T-helper 17 cell (primary cell): Measurements from ENCODE around the gene SSRP1. TPM values are rescaled to one million over a fixed set of nuclear protein-coding genes. Genes with fewer than 3 reads are reported as not detected.
"Not testable (repeated sequence)": the region's sequence is repeated elsewhere in the genome, so short reads cannot be mapped to it uniquely, and the experiment has no call there.

ENCODE experiments used
- ATAC-seq: fragments of 150-1000 bp; cut with Tn5 transposase; 2 replicates; pipeline ENCODE4 v1.10.0; 2021; ENCODE audit warnings: mild to moderate bottlenecking, moderate library complexity
- DNase-seq, 3 donors: peaks; one replicate each; pipeline versions ENCODE4 v3.0.0 to v3.0.0-alpha.2; 2020 to 2021
- H3K9me3 ChIP-seq: one replicate; pipeline ENCODE4 v1.7.0; 2013; ENCODE audit warnings: low read length, mild to moderate bottlenecking; ENCODE audit not compliant: control insufficient read depth, poor library complexity, severe bottlenecking
- H3K27ac Mint-ChIP-seq: one replicate; pipeline ENCODE4 v1.8.0; 2022; ENCODE audit warnings: mild to moderate bottlenecking, moderate library complexity, mixed read lengths
- H3K27me3 Mint-ChIP-seq: one replicate; pipeline ENCODE4 v1.8.0; 2022; ENCODE audit warnings: mixed read lengths
- H3K36me3 Mint-ChIP-seq: one replicate; pipeline ENCODE4 v1.8.0; 2022; ENCODE audit warnings: low read depth, mixed read lengths
- H3K4me1 Mint-ChIP-seq: one replicate; pipeline ENCODE4 v1.8.0; 2022; ENCODE audit warnings: mild to moderate bottlenecking, mixed read lengths
- H3K4me3 Mint-ChIP-seq: one replicate; pipeline ENCODE4 v1.8.0; 2022; ENCODE audit warnings: mild to moderate bottlenecking, moderate library complexity, mixed read lengths
- total RNA-seq, 4 donors: library from RNA in 2 of 4; stranded (reverse) in 2 of 4; gene quantifications; one replicate each; pipeline ENCODE4 v1.2.3 and lab custom pipeline; 2022 to 2026

The SSRP1 gene
- total RNA-seq, 2 donors from 2014 or later: 46.4 to 47.2 TPM

DNA sequence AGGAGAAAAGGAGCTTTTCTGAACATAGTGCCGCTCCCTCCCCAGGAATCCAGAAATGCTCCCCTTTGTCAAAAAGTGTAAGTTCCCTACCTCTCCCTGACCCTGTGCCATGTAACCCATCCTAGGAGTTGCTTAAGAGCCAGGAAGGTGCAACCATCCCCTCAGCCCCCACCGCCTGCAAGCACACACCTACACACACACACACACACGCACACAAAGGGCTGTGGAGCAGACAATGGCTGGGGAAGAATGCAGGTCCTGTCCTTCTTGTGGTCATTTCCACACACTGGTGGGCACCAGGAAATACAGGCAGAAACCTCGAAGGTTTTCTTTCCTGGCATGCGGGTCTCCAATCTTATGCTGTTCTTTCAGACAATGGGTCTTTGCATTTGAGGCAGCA lies 3.6 kb upstream of the SSRP1 start:
- Mint-ChIP-seq H3K27ac (no peak overlapping the region), H3K36me3 (peaks cover 2% of the 10 kb centered on the region)
- no peak for DNase-seq

GRCh38 chr11:57338142-57338541 lies 2.5 kb upstream of the SSRP1 start, which contains the start of gene P2RX3:
Gene P2RX3 (plus strand): TSS chr11:57338352. CDS start chr11:57338551, 199 bp downstream.
- no peak for ATAC-seq
- DNase-seq: no peak
- H3K27me3 Mint-ChIP-seq: peaks cover 15% of the 10 kb centered on the region
- H3K4me3 Mint-ChIP-seq: no peak within 1 kb of the TSS
- no peaks in the 10 kb centered on the region for H3K9me3 ChIP-seq
- H3K36me3 Mint-ChIP-seq: peaks cover 2% of the 10 kb centered on the region
- peaks cover 23% of the 10 kb centered on the region for H3K4me1 Mint-ChIP-seq
- peak within 1 kb of the TSS; percentile 2 for H3K27ac Mint-ChIP-seq

More for the DNA sequence above, 3.6 kb upstream of the SSRP1 start:
- Mint-ChIP-seq H3K4me1 (peaks cover 16% of the 10 kb centered on the region), H3K27me3 (peaks cover 15% of the 10 kb centered on the region), H3K4me3 (no peak overlapping the region)
- ATAC-seq: no peak
- H3K9me3 ChIP-seq: no peaks in the 10 kb centered on the region

- ATAC-seq, H3K4me3 Mint-ChIP-seq, H3K36me3 Mint-ChIP-seq, H3K9me3 ChIP-seq, DNase-seq: not testable (repeated sequence)
- Mint-ChIP-seq H3K27me3 (peaks cover 15% of the 10 kb centered on the region), H3K27ac (peak overlapping the region; percentile 97), H3K4me1 (peaks cover 25% of the 10 kb centered on the region)
Measured at GRCh38 chr11:57336856-57337255, 1.2 kb upstream of the SSRP1 start.

- no peaks in the 10 kb centered on the region for H3K9me3 ChIP-seq
- H3K4me3 Mint-ChIP-seq: peak overlapping the region; percentile 98
- ATAC-seq (peak; percentile 27), DNase-seq (no peak)
- peaks cover 25% of the 10 kb centered on the region for H3K4me1 Mint-ChIP-seq
- peaks cover 2% of the 10 kb centered on the region for H3K36me3 Mint-ChIP-seq
- H3K27ac Mint-ChIP-seq: peak overlapping the region; percentile 97
- peaks cover 10% of the 10 kb centered on the region for H3K27me3 Mint-ChIP-seq
Measured at GRCh38 chr11:57336111-57336666, 497 bp upstream of the SSRP1 start.

- peak overlapping the region; percentile 98 for H3K4me3 Mint-ChIP-seq
- no peaks in the 10 kb centered on the region for H3K9me3 ChIP-seq
- H3K4me1 Mint-ChIP-seq: peaks cover 25% of the 10 kb centered on the region
- H3K36me3 Mint-ChIP-seq: peaks cover 6% of the 10 kb centered on the region
- DNase-seq (no peak), ATAC-seq (no peak)
- H3K27ac Mint-ChIP-seq: peak overlapping the region; percentile 97
- H3K27me3 Mint-ChIP-seq: peaks cover under 1% of the 10 kb centered on the region
Measured at GRCh38 chr11:57335023-57335342, 709 bp downstream of the SSRP1 start.

- H3K27me3 Mint-ChIP-seq: no peaks in the 10 kb centered on the region
- H3K27ac Mint-ChIP-seq: peak overlapping the region; percentile 97
- ATAC-seq (no peak), DNase-seq (no peak)
- no peak overlapping the region for H3K4me3 Mint-ChIP-seq
- H3K4me1 Mint-ChIP-seq: peaks cover 25% of the 10 kb centered on the region
- H3K9me3 ChIP-seq: no peaks in the 10 kb centered on the region
- H3K36me3 Mint-ChIP-seq: peaks cover 9% of the 10 kb centered on the region
Measured at GRCh38 chr11:57332694-57333440, 2.8 kb downstream of the SSRP1 start.

DNA sequence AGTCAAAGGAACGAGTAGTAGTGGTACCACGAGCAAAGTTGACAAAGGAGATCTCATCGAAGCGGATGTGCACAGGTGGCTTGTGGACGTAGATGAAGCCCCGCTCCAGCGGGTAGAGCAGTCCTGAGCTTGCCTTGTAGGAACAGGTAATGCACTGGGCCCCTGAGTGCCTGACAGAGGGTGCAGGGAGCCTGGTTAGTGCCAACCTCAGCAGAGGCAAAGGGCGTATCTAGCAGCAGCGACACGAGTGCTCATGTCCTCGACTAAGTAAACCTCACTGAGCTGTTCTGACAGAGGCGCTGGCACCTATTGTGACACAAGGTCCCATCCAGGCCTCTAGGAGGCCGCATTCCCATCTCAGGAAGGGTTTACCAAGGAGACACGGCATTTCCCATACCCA lies 4.0 kb downstream of the SSRP1 start:
- H3K4me1 Mint-ChIP-seq: peaks cover 34% of the 10 kb centered on the region
- H3K27me3 Mint-ChIP-seq: no peaks in the 10 kb centered on the region

DNA sequence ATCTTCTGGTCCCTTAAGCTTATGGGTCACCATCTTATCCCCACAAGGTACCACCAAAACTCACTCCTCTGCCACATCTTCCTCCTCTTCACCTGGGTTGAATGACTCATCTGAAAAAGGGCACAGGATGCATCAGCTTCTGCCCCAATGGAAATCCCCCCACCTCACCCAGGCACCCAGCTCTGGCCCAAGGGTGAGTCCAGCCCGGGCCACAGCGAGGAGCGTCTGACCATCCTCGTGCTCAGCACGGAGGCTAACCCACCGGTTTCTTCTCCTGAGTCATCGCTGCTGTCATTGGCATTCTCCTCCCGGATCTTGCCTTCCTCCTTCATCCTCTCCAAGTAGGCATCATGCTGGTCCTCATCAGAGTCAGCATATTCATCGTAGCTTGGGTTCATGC lies 5.7 kb downstream of the SSRP1 start:
- Mint-ChIP-seq H3K4me3 (no peak overlapping the region), H3K36me3 (peaks cover 11% of the 10 kb centered on the region), H3K27me3 (no peaks in the 10 kb centered on the region), H3K27ac (peak overlapping the region; percentile 69), H3K4me1 (peaks cover 41% of the 10 kb centered on the region)
- DNase-seq: no peak
- ATAC-seq: no peak
- H3K9me3 ChIP-seq: no peaks in the 10 kb centered on the region

More for the DNA sequence above, 4.0 kb downstream of the SSRP1 start:
- H3K27ac Mint-ChIP-seq: no peak overlapping the region
- H3K9me3 ChIP-seq: no peaks in the 10 kb centered on the region
- no peak overlapping the region for H3K4me3 Mint-ChIP-seq
- H3K36me3 Mint-ChIP-seq: peaks cover 13% of the 10 kb centered on the region
- no peak for ATAC-seq
- no peak for DNase-seq

- H3K27ac Mint-ChIP-seq: peak overlapping the region; percentile 94
- peaks cover 33% of the 10 kb centered on the region for H3K4me1 Mint-ChIP-seq
- ATAC-seq: no peak
- peaks cover 11% of the 10 kb centered on the region for H3K36me3 Mint-ChIP-seq
- H3K4me3 Mint-ChIP-seq: peak overlapping the region; percentile 31
- H3K27me3 Mint-ChIP-seq: no peaks in the 10 kb centered on the region
- no peak for DNase-seq
- no peaks in the 10 kb centered on the region for H3K9me3 ChIP-seq
Measured at GRCh38 chr11:57327721-57328120, 8.0 kb downstream of the SSRP1 start.

- Mint-ChIP-seq H3K27ac (peak overlapping the region; percentile 94), H3K27me3 (no peaks in the 10 kb centered on the region), H3K4me3 (peak overlapping the region; percentile 94), H3K36me3 (peaks cover 11% of the 10 kb centered on the region), H3K4me1 (peaks cover 40% of the 10 kb centered on the region)
- ATAC-seq (no peak), DNase-seq (no peak)
- H3K9me3 ChIP-seq: no peaks in the 10 kb centered on the region
Measured at GRCh38 chr11:57325735-57326048, 10.0 kb downstream of the SSRP1 start.

DNA sequence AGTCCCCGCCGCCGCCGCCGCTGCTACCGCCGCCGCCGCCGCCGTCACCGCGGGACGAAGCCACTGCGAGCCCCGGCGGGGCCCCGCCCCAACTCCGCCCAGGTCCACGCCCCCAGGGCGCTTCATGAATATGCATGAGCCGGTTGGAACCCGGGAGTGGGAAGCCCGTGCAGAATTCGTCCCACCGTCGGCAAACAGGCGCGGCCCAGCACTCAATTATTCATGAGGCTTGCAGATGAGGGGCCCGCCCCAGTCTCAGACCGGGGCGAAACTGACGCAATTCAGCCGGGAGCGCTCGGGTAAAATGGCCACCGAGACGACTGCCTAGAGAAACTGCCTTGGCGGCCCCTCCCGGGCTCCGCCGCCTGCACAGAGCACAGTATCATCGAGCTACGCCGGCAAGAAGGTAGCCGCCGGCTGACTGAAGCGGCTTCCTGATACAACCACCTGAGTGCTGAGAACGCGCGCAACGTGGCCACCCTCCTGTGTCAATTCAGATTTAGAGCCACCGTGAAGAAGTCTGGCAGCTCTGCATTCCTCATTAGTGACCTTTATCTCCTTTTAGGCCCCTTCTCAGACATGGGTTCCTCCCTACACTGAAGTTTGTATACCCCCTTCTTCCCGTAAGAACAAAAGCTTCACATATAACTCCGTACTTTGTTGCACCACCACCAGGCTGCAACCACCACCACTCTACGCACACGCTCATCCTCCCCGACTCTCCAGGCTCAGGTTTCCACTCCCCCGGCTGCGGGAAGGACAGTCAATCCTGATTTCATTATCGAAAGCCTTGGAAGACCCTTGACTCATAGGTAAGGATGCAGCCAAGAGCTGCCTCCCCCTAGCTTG lies 10.6 kb downstream of the SSRP1 start, which contains the start of gene TNKS1BP1:
Gene TNKS1BP1 (minus strand): TSS at position 67 of the 849 bp plus-strand sequence. CDS start 3,067 bp downstream, outside the sequence.
- no peaks in the 10 kb centered on the region for H3K9me3 ChIP-seq
- peak within 1 kb of the TSS; percentile 94 for H3K4me3 Mint-ChIP-seq
- H3K36me3 Mint-ChIP-seq: peaks cover 9% of the 10 kb centered on the region
- H3K4me1 Mint-ChIP-seq: peaks cover 40% of the 10 kb centered on the region
- H3K27ac Mint-ChIP-seq: peak within 1 kb of the TSS; percentile 94
- no peaks in the 10 kb centered on the region for H3K27me3 Mint-ChIP-seq
- peak; percentile 89 for ATAC-seq
- DNase-seq: peak; percentile 80 to 88 (median 86)

GRCh38 chr11:57324154-57324885 lies 11.4 kb downstream of the SSRP1 start:
- peak overlapping the region; percentile 94 for H3K4me3 Mint-ChIP-seq
- H3K27ac Mint-ChIP-seq: peak overlapping the region; percentile 94
- peaks cover 40% of the 10 kb centered on the region for H3K4me1 Mint-ChIP-seq
- no peaks in the 10 kb centered on the region for H3K9me3 ChIP-seq
- ATAC-seq (no peak), DNase-seq (peak in 1 of 3 donors; percentile 37)
- H3K27me3 Mint-ChIP-seq: no peaks in the 10 kb centered on the region
- peaks cover 6% of the 10 kb centered on the region for H3K36me3 Mint-ChIP-seq

DNA sequence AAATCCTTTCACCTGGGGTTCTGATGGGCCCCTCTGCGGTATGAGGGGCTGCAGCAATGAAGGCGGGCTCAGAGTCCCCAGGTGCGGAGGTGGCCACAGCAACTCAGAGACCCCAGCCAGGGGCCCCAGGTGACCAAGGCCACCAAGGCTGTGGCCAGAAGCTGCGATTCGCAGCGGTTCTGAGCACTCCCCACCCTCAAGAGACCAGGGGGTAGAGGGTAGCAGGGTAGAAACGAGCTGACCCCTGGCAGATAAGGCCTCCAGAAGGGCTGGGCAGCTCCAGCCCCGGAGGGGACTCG lies 11.9 kb downstream of the SSRP1 start:
- H3K4me1 Mint-ChIP-seq: peaks cover 40% of the 10 kb centered on the region
- ATAC-seq (no peak), DNase-seq (no peak)
- peak overlapping the region; percentile 78 for H3K27ac Mint-ChIP-seq
- peaks cover 5% of the 10 kb centered on the region for H3K36me3 Mint-ChIP-seq
- H3K4me3 Mint-ChIP-seq: peak overlapping the region; percentile 94
- no peaks in the 10 kb centered on the region for H3K9me3 ChIP-seq
- H3K27me3 Mint-ChIP-seq: no peaks in the 10 kb centered on the region
